Lung (tissue), 12 donors: ENCODE measurements around the gene VSTM2B. TPM values are rescaled to one million over a fixed set of nuclear protein-coding genes. Genes with fewer than 3 reads are reported as not detected.

Experiments used
- ATAC-seq: fragments of 200-7000 bp; cut with Tn5 transposase; one replicate; pipeline ENCODE4 v1.9.1; 2020; ENCODE audit warnings: moderate number of reproducible peaks; ENCODE audit not compliant: insufficient read depth, low FRiP score
- DNase-seq, 3 donors: peaks; one replicate each; pipeline ENCODE4 v3.0.0-alpha.2; 2013 to 2017
- H3K27ac ChIP-seq, 2 donors: one replicate each; pipeline ENCODE4 v1.5.1; 2013; ENCODE audit warnings: mild to moderate bottlenecking in 2 of 2, moderate library complexity in 2 of 2, control low read depth in 1 of 2, inconsistent platforms in 1 of 2, low read depth in 1 of 2, low read length in 1 of 2
- H3K27me3 ChIP-seq, 3 donors: one replicate each; pipeline ENCODE4 v1.5.1; 2013; ENCODE audit warnings: low read length in 2 of 3; ENCODE audit not compliant: control insufficient read depth in 3 of 3, insufficient read depth in 3 of 3
- H3K36me3 ChIP-seq, 4 donors: one replicate each; pipeline ENCODE4 v1.5.1; 2013; ENCODE audit warnings: low read length in 4 of 4, mild to moderate bottlenecking in 1 of 4, moderate library complexity in 1 of 4; ENCODE audit not compliant: control insufficient read depth in 4 of 4, insufficient read depth in 4 of 4
- H3K4me1 ChIP-seq, 5 donors: one replicate each; pipeline ENCODE4 v1.5.1; 2013; ENCODE audit warnings: low read length in 5 of 5, mild to moderate bottlenecking in 2 of 5, moderate library complexity in 1 of 5; ENCODE audit not compliant: control insufficient read depth in 5 of 5, insufficient read depth in 5 of 5
- H3K4me3 ChIP-seq: one replicate; pipeline ENCODE4 v1.5.1; 2013; ENCODE audit warnings: mild to moderate bottlenecking, control low read depth, moderate library complexity
- H3K9ac ChIP-seq, 2 donors: one replicate each; pipeline ENCODE4 v1.5.1; 2013; ENCODE audit warnings: low read length in 2 of 2, control low read depth in 1 of 2; ENCODE audit not compliant: insufficient read depth in 1 of 2
- H3K9me3 ChIP-seq, 4 donors: one replicate each; pipeline ENCODE4 v1.5.1; 2013; ENCODE audit warnings: low read length in 3 of 4, mild to moderate bottlenecking in 1 of 4, moderate library complexity in 1 of 4; ENCODE audit not compliant: control insufficient read depth in 4 of 4, insufficient read depth in 3 of 4
- WGBS, 2 donors: extraction: QIAGEN DNeasy Blood & Tissue Kit; methylation state at CpG; one replicate each; pipeline ENCODE4 v1.1.7; 2013; 5-methylcytosine and 5-hydroxymethylcytosine counted together
- polyA plus RNA-seq, 2 donors: library from polyadenylated mRNA; stranded (reverse); fragments of 200-250 nt; gene quantifications; one replicate each; pipeline ENCODE4 v1.2.1, GENCODE V29; 2013
- total RNA-seq, 2 donors: library from RNA; depleted of rRNA in 1 of 2; stranded (reverse); fragments of >200 nt in 1 of 2; gene quantifications; one replicate each; pipeline ENCODE4 v1.2.1, GENCODE V29; 2014 to 2021
- TF ChIP-seq, protein P1 (sequence below): IDR thresholded peaks from 2 replicates; pipeline ENCODE4 v1.5.1; 2012; ENCODE audit warnings: mild to moderate bottlenecking; ENCODE audit errors: control extremely low read depth, extremely low read depth
- donor health status: control.
- donor health status: control.
- donor health status: Bipolar disorder and iron deficiency.
- donor health status: healthy.
- donor health status: DM: yes; HTN: yes; CAD: no.

The VSTM2B gene
- total and polyA plus RNA-seq, 4 donors, result not detected

DNA sequence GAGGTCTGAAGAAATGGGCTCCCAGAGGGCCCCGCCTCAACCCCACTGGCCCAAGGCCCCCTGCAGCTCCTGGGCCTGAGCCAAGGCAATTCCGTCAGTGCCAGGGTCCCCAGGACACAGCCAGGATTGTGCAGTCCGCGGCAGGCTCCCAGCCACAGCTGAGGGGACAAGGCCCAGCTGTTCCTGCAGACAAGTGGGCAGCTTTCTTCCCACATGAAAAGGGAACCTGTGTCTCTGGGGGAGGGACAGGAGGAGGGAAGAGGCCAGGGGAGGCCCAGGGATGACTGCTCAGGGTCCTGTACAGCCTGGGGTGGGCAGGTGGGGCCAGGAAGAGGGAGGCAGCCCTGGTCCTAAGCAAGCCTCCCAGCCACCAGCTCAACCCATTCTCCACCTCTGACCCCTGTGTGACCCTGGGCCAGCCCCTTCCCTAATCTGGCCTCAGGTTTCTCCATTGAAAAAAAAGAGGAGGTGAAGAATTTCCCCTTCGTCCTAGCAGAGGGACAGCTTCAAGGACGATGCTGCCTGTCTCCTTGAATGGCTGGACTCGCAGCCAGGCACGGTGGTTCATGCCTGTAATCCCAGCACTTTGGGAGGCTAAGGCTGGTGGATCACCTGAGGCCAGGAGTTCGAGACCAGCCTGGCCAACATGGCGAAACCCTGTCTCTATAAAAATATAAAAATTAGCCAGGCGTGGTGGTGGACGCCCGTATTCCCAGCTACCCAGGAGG, 20.5 kb upstream of the VSTM2B start:
- ATAC-seq, result no peak
- TF ChIP-seq, protein P1, sequence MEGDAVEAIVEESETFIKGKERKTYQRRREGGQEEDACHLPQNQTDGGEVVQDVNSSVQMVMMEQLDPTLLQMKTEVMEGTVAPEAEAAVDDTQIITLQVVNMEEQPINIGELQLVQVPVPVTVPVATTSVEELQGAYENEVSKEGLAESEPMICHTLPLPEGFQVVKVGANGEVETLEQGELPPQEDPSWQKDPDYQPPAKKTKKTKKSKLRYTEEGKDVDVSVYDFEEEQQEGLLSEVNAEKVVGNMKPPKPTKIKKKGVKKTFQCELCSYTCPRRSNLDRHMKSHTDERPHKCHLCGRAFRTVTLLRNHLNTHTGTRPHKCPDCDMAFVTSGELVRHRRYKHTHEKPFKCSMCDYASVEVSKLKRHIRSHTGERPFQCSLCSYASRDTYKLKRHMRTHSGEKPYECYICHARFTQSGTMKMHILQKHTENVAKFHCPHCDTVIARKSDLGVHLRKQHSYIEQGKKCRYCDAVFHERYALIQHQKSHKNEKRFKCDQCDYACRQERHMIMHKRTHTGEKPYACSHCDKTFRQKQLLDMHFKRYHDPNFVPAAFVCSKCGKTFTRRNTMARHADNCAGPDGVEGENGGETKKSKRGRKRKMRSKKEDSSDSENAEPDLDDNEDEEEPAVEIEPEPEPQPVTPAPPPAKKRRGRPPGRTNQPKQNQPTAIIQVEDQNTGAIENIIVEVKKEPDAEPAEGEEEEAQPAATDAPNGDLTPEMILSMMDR, result no peak
- Histone ChIP-seq H3K4me3 (no peak overlapping the region), H3K36me3 (no peaks in the 10 kb centered on the region), H3K27ac (no peak overlapping the region), H3K27me3 (no peaks in the 10 kb centered on the region), H3K9ac (no peak overlapping the region), H3K9me3 (peaks cover 0 to 4% (median 0%) of the 10 kb centered on the region in 4 donors), H3K4me1 (peaks cover 0 to 10% (median 0%) of the 10 kb centered on the region in 5 donors)
- DNase-seq, result peak; percentile 67 to 72 (median 71)
- 70 to 76% methylated on average over 13 of the region's 13 CpGs for WGBS, 2 donors

DNA sequence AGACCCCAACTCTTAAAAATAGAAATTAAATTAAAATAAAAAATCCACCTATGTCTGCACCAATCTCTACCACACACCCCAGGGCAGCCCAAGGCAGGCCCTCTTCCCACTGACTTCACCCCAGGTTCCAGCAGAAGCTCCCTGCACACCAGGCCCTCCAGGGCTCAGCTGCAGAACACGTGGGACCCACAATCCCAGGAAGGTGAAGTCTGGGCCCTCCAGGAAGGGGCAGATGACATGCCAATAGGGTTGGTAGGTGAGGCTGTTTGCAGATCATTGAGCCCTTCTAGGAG, 19.2 kb upstream of the VSTM2B start:
- no peak overlapping the region for H3K9ac ChIP-seq
- no peak overlapping the region for H3K4me3 ChIP-seq
- no peak overlapping the region for H3K27ac ChIP-seq
- H3K36me3 ChIP-seq, result no peaks in the 10 kb centered on the region
- DNase-seq, result no peak
- WGBS, 2 donors, result 63 to 64% methylated on average over 1 of the region's 1 CpG
- TF ChIP-seq, protein P1, result no peak
- no peak for ATAC-seq
- no peaks in the 10 kb centered on the region for H3K9me3 ChIP-seq
- H3K4me1 ChIP-seq, result peaks cover 0 to 10% (median 0%) of the 10 kb centered on the region in 5 donors
- no peaks in the 10 kb centered on the region for H3K27me3 ChIP-seq

DNA sequence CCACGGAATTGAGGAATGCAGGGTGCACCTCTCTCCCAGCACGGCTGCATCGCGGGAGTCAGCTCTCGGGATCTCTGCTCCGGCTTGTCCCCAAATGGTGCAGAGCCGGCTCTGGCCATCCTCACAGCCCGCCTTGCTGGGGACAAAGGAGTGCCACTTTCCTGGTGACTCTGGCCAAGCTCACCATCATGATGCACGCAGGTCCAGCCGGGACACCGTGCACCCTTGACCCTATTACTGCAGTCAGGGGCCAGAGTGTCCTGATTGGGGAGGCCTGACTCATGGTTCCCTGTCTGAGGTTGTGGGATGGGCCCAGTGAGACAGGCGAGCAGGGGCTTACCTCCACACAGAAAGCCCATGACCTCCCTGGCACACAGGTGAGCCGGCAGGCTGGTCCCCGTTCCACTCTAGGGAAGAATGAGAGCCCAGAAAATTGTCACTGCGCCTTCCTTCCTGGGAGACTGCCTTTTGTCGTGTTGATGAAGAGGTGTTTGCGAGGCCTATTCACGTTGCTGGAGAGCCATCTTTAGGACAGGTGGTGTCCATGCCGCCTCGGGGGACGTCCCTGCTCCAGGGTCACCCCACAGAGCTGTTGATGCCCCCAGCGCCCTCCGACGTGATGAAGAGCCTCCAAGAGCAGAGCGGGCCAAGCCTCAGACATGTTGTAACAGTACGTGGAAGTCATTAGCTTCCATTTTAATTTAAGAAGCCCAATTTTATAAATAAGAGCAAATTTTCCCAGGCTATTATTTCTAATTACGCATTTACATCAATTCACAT, 18.5 kb upstream of the VSTM2B start:
- Histone ChIP-seq H3K9me3 (no peaks in the 10 kb centered on the region), H3K9ac (no peak overlapping the region), H3K36me3 (no peaks in the 10 kb centered on the region), H3K4me1 (peaks cover 0 to 10% (median 0%) of the 10 kb centered on the region in 5 donors), H3K4me3 (no peak overlapping the region), H3K27me3 (no peaks in the 10 kb centered on the region), H3K27ac (no peak overlapping the region)
- DNase-seq (no peak), ATAC-seq (no peak)
- TF ChIP-seq, protein P1, result no peak
- WGBS, 2 donors, result 80 to 85% methylated on average over 27 of the region's 27 CpGs
